SK-N-SH (cell line): ENCODE measurements around the gene CRB1. TPM values are rescaled to one million over a fixed set of nuclear protein-coding genes. Genes with fewer than 3 reads are reported as not detected.

Experiments
- CTCF ChIA-PET: fragments of 300-600, 350-600 bp; formaldehyde crosslinking; extraction: SDS; loops from one replicate; lab custom pipeline; 2021; lab: Yijun Ruan, JAX
- POLR2A ChIA-PET: fragments of 350-600 bp; sonication (Branson Sonifier 250); formaldehyde crosslinking; extraction: SDS; loops from one replicate; lab custom pipeline; 2020; ENCODE audit warnings: antibody characterized with exemption, inconsistent platforms; lab: Yijun Ruan, JAX
- DNase-seq: peaks from one replicate; pipeline ENCODE4 v3.0.0; 2012
- H2AFZ ChIP-seq: fragments of 200-600 bp; sonication (generic); 2 replicates; pipeline ENCODE4 v1.8.1; 2016; ENCODE audit warnings: antibody characterized with exemption, mild to moderate bottlenecking, low read depth
- H3F3A ChIP-seq: fragments of 200-600 bp; sonication (generic); replicated peaks from 2 replicates; pipeline ENCODE3; 2016; ENCODE audit warnings: antibody characterized with exemption, mild to moderate bottlenecking; ENCODE audit not compliant: insufficient read depth
- H3K27ac ChIP-seq, 2 experiments: fragments of 200-500 bp in 1 of 2; fragments of 200-600 bp in 1 of 2; sonication (Bioruptor generic) in 1 of 2; sonication (generic), shearing (Covaris generic) in 1 of 2; 2 replicates each; pipeline versions ENCODE4 v1.5.1 to v1.6.1; 2014 to 2016; ENCODE audit warnings: low read depth in 2 of 2, inconsistent platforms in 1 of 2, low read length in 1 of 2, mild to moderate bottlenecking in 1 of 2, mixed read lengths in 1 of 2
- H3K27me3 ChIP-seq: fragments of 200-600 bp; sonication (generic), shearing (Covaris generic); 2 replicates; pipeline ENCODE4 v1.6.1; 2016; ENCODE audit warnings: mixed run types; ENCODE audit not compliant: insufficient read depth
- H3K36me3 ChIP-seq, 2 experiments: fragments of 200-500 bp in 1 of 2; fragments of 200-600 bp in 1 of 2; sonication (Bioruptor generic) in 1 of 2; sonication (generic) in 1 of 2; replicated peaks in 1 of 2; 2 replicates each; pipeline versions ENCODE3 to v1.5.1; 2014 to 2016; ENCODE audit warnings: low read length in 1 of 2, mild to moderate bottlenecking in 1 of 2; ENCODE audit not compliant: insufficient read depth in 2 of 2, control insufficient read depth in 1 of 2
- H3K4me1 ChIP-seq, 2 experiments: fragments of 200-500 bp in 1 of 2; fragments of 200-600 bp in 1 of 2; sonication (Bioruptor generic) in 1 of 2; sonication (generic), shearing (Covaris generic) in 1 of 2; 2 replicates each; pipeline versions ENCODE4 v1.5.1 to v1.6.1; 2014 to 2016; ENCODE audit warnings: low read depth in 1 of 2, low read length in 1 of 2, mixed run types in 1 of 2; ENCODE audit not compliant: insufficient read depth in 2 of 2, control insufficient read depth in 1 of 2
- H3K4me2 ChIP-seq: fragments of 200-600 bp; sonication (generic), shearing (Covaris generic); 2 replicates; pipeline ENCODE4 v1.6.1; 2017; ENCODE audit warnings: mixed run types
- H3K4me3 ChIP-seq, 2 experiments: fragments of 200-500 bp in 1 of 2; fragments of 200-600 bp in 1 of 2; sonication (Bioruptor generic) in 1 of 2; sonication (generic), shearing (Covaris generic) in 1 of 2; 2 replicates each; pipeline versions ENCODE4 v1.5.1 to v1.8.1; 2014 to 2016; ENCODE audit warnings: low read depth in 2 of 2, inconsistent platforms in 1 of 2, low read length in 1 of 2, mild to moderate bottlenecking in 1 of 2, mixed read lengths in 1 of 2, moderate library complexity in 1 of 2
- H3K79me2 ChIP-seq: fragments of 200-600 bp; sonication (generic); 2 replicates; pipeline ENCODE4 v1.8.1; 2017; ENCODE audit warnings: mild to moderate bottlenecking; ENCODE audit not compliant: insufficient read depth
- H3K9ac ChIP-seq: fragments of 200-600 bp; sonication (generic); 2 replicates; pipeline ENCODE4 v1.6.1; 2017; ENCODE audit warnings: mixed run types
- H3K9me2 ChIP-seq: fragments of 200-600 bp; sonication (generic); 2 replicates; pipeline ENCODE4 v1.6.1; 2017; ENCODE audit warnings: mixed run types
- H3K9me3 ChIP-seq: fragments of 200-600 bp; sonication (generic); 2 replicates; pipeline ENCODE4 v1.6.1; 2017; ENCODE audit warnings: mixed run types, mild to moderate bottlenecking, moderate library complexity
- H4K20me1 ChIP-seq: fragments of 200-600 bp; sonication (generic); 2 replicates; pipeline ENCODE4 v1.6.1; 2017; ENCODE audit warnings: mild to moderate bottlenecking, mixed run types; ENCODE audit not compliant: insufficient read depth
- EP300 ChIP-seq, 2 experiments: IDR thresholded peaks; 2 replicates each; pipeline versions ENCODE4 v1.4.0 to v1.6.1; 2012; ENCODE audit warnings: borderline replicate concordance in 1 of 2, low read depth in 1 of 2, low read length in 1 of 2
- FOSL2 ChIP-seq: IDR thresholded peaks from 2 replicates; pipeline ENCODE4 v1.4.0; 2012; ENCODE audit warnings: low read depth, mild to moderate bottlenecking, moderate library complexity, borderline replicate concordance
- FOXJ3 ChIP-seq: sonication (generic); formaldehyde crosslinking; IDR thresholded peaks from 2 replicates; pipeline ENCODE4 v1.5.1; 2020; ENCODE audit warnings: mild to moderate bottlenecking, missing genetic modification reagents
- FOXM1 ChIP-seq: IDR thresholded peaks from 2 replicates; pipeline ENCODE4 v1.4.0; 2012; ENCODE audit warnings: low read depth, mild to moderate bottlenecking
- GABPA ChIP-seq: IDR thresholded peaks from 2 replicates; pipeline ENCODE4 v1.4.0; 2012; ENCODE audit warnings: low read depth, mild to moderate bottlenecking
- MAX ChIP-seq: IDR thresholded peaks from 2 replicates; pipeline ENCODE4 v1.4.0; 2012; ENCODE audit warnings: low read depth
- MEF2A ChIP-seq: IDR thresholded peaks from 2 replicates; pipeline ENCODE4 v1.4.0; 2012; ENCODE audit warnings: low read depth, borderline replicate concordance
- MXI1 ChIP-seq: IDR thresholded peaks from 2 replicates; pipeline ENCODE4 v1.6.1; 2012; ENCODE audit warnings: mild to moderate bottlenecking, low read depth, low read length, improper control_type of control experiment
- REST ChIP-seq: IDR thresholded peaks from 2 replicates; pipeline ENCODE4 v1.6.1; 2012; ENCODE audit warnings: mild to moderate bottlenecking, low read depth, low read length, moderate library complexity
- RFX5 ChIP-seq: IDR thresholded peaks from 2 replicates; pipeline ENCODE4 v1.6.1; 2012; ENCODE audit warnings: mild to moderate bottlenecking, improper control_type of control experiment, low read length
- RXRA ChIP-seq: IDR thresholded peaks from 2 replicates; pipeline ENCODE4 v1.4.0; 2012; ENCODE audit warnings: low read depth, mild to moderate bottlenecking, borderline replicate concordance
- SIN3A ChIP-seq: IDR thresholded peaks from 2 replicates; pipeline ENCODE4 v1.6.1; 2012; ENCODE audit warnings: low read depth, mild to moderate bottlenecking, low read length, moderate library complexity, borderline replicate concordance
- SMC3 ChIP-seq: IDR thresholded peaks from 2 replicates; pipeline ENCODE4 v1.6.1; 2012; ENCODE audit warnings: low read depth, low read length, improper control_type of control experiment
- TAF1 ChIP-seq: IDR thresholded peaks from 2 replicates; pipeline ENCODE4 v1.6.1; 2012; ENCODE audit warnings: low read depth, mild to moderate bottlenecking, low read length, moderate library complexity, borderline replicate concordance
- TCF12 ChIP-seq: IDR thresholded peaks from 2 replicates; pipeline ENCODE4 v1.4.0; 2012
- polyA plus RNA-seq, 3 experiments: library from polyadenylated mRNA; depleted of rRNA; stranded (reverse); fragments of >200 nt; gene quantifications; 2 replicates each; pipeline ENCODE4 v1.2.3, GENCODE V29; 2012
- TF ChIP-seq, protein P1 (sequence below): fragments of 200-600 bp; sonication (generic); IDR thresholded peaks from 2 replicates; pipeline ENCODE4 v1.6.1; 2017; ENCODE audit warnings: antibody characterized with exemption, mild to moderate bottlenecking, moderate library complexity
- TF ChIP-seq, protein P2 (sequence below): IDR thresholded peaks from 2 replicates; pipeline ENCODE4 v1.4.0; 2012; ENCODE audit warnings: low read depth, borderline replicate concordance
- TF ChIP-seq, protein P3 (sequence below): fragments of 150-350 bp; IDR thresholded peaks from 2 replicates; pipeline ENCODE4 v1.6.1; 2017; ENCODE audit warnings: antibody characterized with exemption, low read length, low read depth, borderline replicate concordance
- TF ChIP-seq, protein P4 (sequence below): fragments of 150-350 bp; IDR thresholded peaks from 2 replicates; pipeline ENCODE4 v1.6.1; 2016; ENCODE audit warnings: mild to moderate bottlenecking, low read depth, low read length
- TF ChIP-seq, protein P5 (sequence below): IDR thresholded peaks from 2 replicates; pipeline ENCODE4 v1.4.0; 2012; ENCODE audit warnings: low read depth, borderline replicate concordance

Gene CRB1
- polyA plus RNA-seq, 1 of the 3 experiments (the other 2 are of a cell fraction): 0.13 TPM

DNA sequence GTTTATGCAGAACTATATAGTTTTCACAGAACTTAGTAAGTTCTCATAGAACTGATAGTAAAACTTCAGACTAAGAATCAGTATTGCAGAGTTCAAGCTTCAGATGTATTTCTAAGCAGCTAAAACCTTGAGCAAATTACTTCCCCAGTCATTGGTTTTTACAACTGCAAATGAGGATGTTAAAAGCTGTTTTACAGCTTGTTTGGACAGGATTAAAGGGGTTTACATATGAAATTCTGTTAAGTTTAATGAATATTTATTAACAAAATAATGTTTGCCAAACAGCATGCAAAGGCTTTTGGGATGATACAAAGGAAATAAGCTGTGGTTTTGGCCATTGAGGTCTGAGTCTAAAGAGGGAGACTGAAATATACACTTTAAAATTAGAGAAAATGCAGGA, 39.1 kb downstream of the CRB1 start:
- peaks cover 9% of the 10 kb centered on the region for H3F3A ChIP-seq

More for the DNA sequence above, 39.1 kb downstream of the CRB1 start:
- no peaks in the 10 kb centered on the region for H3K9me3 ChIP-seq
- H2AFZ ChIP-seq: no peak overlapping the region; the same call in 1 of the 2 replicates
- peaks cover 0 to 7% of the 10 kb centered on the region in 2 experiments for H3K36me3 ChIP-seq
- no peaks in the 10 kb centered on the region for H3K9me2 ChIP-seq
- no peaks in the 10 kb centered on the region for H3K27me3 ChIP-seq
- H3K27ac ChIP-seq: no peak overlapping the region
- ChIA-PET POLR2A (no interaction called here), CTCF (interaction anchor here (0.8 kb wide), 1 partner anchor 13 kb away, joined by 3 read pairs; no protein-coding TSS in a partner anchor)
- no peak for DNase-seq
- H3K9ac ChIP-seq: no peak overlapping the region
- H4K20me1 ChIP-seq: no peaks in the 10 kb centered on the region
- TF ChIP-seq MEF2A (no peak), TCF12 (no peak), MXI1 (no peak), REST (no peak), GABPA (no peak), RFX5 (no peak), TAF1 (no peak), RXRA (no peak), EP300 (IDR thresholded peaks at IDR 0.05; ENCODE audit: borderline replicate concordance in 1 of 2, low read depth in 1 of 2, low read length in 1 of 2) (no peak), FOXJ3 (CRISPR knock-in tag) (no peak), FOXM1 (no peak), SIN3A (no peak), MAX (no peak), SMC3 (no peak), FOSL2 (no peak)
- TF ChIP-seq, protein P1, sequence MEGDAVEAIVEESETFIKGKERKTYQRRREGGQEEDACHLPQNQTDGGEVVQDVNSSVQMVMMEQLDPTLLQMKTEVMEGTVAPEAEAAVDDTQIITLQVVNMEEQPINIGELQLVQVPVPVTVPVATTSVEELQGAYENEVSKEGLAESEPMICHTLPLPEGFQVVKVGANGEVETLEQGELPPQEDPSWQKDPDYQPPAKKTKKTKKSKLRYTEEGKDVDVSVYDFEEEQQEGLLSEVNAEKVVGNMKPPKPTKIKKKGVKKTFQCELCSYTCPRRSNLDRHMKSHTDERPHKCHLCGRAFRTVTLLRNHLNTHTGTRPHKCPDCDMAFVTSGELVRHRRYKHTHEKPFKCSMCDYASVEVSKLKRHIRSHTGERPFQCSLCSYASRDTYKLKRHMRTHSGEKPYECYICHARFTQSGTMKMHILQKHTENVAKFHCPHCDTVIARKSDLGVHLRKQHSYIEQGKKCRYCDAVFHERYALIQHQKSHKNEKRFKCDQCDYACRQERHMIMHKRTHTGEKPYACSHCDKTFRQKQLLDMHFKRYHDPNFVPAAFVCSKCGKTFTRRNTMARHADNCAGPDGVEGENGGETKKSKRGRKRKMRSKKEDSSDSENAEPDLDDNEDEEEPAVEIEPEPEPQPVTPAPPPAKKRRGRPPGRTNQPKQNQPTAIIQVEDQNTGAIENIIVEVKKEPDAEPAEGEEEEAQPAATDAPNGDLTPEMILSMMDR: no peak
- TF ChIP-seq, protein P2, sequence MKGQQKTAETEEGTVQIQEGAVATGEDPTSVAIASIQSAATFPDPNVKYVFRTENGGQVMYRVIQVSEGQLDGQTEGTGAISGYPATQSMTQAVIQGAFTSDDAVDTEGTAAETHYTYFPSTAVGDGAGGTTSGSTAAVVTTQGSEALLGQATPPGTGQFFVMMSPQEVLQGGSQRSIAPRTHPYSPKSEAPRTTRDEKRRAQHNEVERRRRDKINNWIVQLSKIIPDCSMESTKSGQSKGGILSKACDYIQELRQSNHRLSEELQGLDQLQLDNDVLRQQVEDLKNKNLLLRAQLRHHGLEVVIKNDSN: no peak
- TF ChIP-seq, protein P3, sequence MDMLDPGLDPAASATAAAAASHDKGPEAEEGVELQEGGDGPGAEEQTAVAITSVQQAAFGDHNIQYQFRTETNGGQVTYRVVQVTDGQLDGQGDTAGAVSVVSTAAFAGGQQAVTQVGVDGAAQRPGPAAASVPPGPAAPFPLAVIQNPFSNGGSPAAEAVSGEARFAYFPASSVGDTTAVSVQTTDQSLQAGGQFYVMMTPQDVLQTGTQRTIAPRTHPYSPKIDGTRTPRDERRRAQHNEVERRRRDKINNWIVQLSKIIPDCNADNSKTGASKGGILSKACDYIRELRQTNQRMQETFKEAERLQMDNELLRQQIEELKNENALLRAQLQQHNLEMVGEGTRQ: no peak
- TF ChIP-seq, protein P4, sequence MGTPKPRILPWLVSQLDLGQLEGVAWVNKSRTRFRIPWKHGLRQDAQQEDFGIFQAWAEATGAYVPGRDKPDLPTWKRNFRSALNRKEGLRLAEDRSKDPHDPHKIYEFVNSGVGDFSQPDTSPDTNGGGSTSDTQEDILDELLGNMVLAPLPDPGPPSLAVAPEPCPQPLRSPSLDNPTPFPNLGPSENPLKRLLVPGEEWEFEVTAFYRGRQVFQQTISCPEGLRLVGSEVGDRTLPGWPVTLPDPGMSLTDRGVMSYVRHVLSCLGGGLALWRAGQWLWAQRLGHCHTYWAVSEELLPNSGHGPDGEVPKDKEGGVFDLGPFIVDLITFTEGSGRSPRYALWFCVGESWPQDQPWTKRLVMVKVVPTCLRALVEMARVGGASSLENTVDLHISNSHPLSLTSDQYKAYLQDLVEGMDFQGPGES: no peak
- TF ChIP-seq, protein P5, sequence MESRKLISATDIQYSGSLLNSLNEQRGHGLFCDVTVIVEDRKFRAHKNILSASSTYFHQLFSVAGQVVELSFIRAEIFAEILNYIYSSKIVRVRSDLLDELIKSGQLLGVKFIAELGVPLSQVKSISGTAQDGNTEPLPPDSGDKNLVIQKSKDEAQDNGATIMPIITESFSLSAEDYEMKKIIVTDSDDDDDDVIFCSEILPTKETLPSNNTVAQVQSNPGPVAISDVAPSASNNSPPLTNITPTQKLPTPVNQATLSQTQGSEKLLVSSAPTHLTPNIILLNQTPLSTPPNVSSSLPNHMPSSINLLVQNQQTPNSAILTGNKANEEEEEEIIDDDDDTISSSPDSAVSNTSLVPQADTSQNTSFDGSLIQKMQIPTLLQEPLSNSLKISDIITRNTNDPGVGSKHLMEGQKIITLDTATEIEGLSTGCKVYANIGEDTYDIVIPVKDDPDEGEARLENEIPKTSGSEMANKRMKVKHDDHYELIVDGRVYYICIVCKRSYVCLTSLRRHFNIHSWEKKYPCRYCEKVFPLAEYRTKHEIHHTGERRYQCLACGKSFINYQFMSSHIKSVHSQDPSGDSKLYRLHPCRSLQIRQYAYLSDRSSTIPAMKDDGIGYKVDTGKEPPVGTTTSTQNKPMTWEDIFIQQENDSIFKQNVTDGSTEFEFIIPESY: no peak
- H3K4me3 ChIP-seq: no peak overlapping the region
- H3K4me2 ChIP-seq: no peak overlapping the region
- peaks cover 0 to 3% of the 10 kb centered on the region in 2 experiments; a peak in 3 of 4 replicates for H3K4me1 ChIP-seq
- no peaks in the 10 kb centered on the region for H3K79me2 ChIP-seq
